Karpas-422 (cell line): ENCODE results near the gene WDFY1. TPM values are rescaled to one million over a fixed set of nuclear protein-coding genes. Genes with fewer than 3 reads are reported as not detected.

Experiments used
- DNase-seq: peaks from one replicate; pipeline ENCODE4 v3.0.0-alpha.2; 2015
- H2AFZ ChIP-seq: fragments of 200-600 bp; sonication (generic); 2 replicates; pipeline ENCODE4 v1.6.1; 2014; ENCODE audit warnings: antibody characterized with exemption, low read length, mixed read lengths
- H3K27ac ChIP-seq: fragments of 200-600 bp; sonication (generic); 2 replicates; pipeline ENCODE4 v1.5.1; 2014; ENCODE audit warnings: mild to moderate bottlenecking, low read length, moderate library complexity
- H3K27me3 ChIP-seq: fragments of 200-600 bp; sonication (generic); 2 replicates; pipeline ENCODE4 v1.6.1; 2014; ENCODE audit warnings: low read length, mixed read lengths
- H3K36me3 ChIP-seq: fragments of 200-600 bp; sonication (generic); 2 replicates; pipeline ENCODE4 v1.6.1; 2014; ENCODE audit warnings: low read length, mixed read lengths; ENCODE audit not compliant: insufficient read depth
- H3K4me1 ChIP-seq: fragments of 200-600 bp; sonication (generic); 2 replicates; pipeline ENCODE4 v1.6.1; 2014; ENCODE audit warnings: mild to moderate bottlenecking, low read length, mixed read lengths
- H3K4me2 ChIP-seq: fragments of 200-600 bp; sonication (generic); 2 replicates; pipeline ENCODE4 v1.6.1; 2014; ENCODE audit warnings: low read length, low read depth, mild to moderate bottlenecking; ENCODE audit not compliant: poor library complexity, severe bottlenecking
- H3K4me3 ChIP-seq: fragments of 200-600 bp; sonication (generic); 2 replicates; pipeline ENCODE4 v1.5.1; 2014; ENCODE audit warnings: mild to moderate bottlenecking, antibody characterized with exemption, low read length, mixed read lengths
- H3K79me2 ChIP-seq: fragments of 200-600 bp; sonication (generic); 2 replicates; pipeline ENCODE4 v1.6.1; 2014; ENCODE audit warnings: mild to moderate bottlenecking, low read length, mixed read lengths
- H3K9ac ChIP-seq: fragments of 200-600 bp; sonication (generic); 2 replicates; pipeline ENCODE4 v1.6.0; 2014; ENCODE audit warnings: low read length
- H3K9me2 ChIP-seq: fragments of 200-600 bp; sonication (generic), shearing (Covaris generic); replicated peaks from 2 replicates; pipeline ENCODE4 v1.6.0; 2014; ENCODE audit warnings: mild to moderate bottlenecking, low read length, moderate library complexity; ENCODE audit not compliant: insufficient read depth
- H3K9me3 ChIP-seq: fragments of 300-700, 200-600 bp; sonication (generic); 2 replicates; pipeline ENCODE4 v1.6.1; 2014; ENCODE audit warnings: low read length, mixed read lengths
- H4K20me1 ChIP-seq: fragments of 200-600 bp; sonication (generic); 2 replicates; pipeline ENCODE4 v1.6.1; 2014; ENCODE audit warnings: mild to moderate bottlenecking, antibody characterized with exemption, low read length, low read depth; ENCODE audit not compliant: insufficient read depth
- total RNA-seq: library from RNA; depleted of rRNA; stranded (reverse); fragments of >200 nt; shearing (Covaris generic); gene quantifications from 2 replicates; pipeline ENCODE4 v1.2.3, GENCODE V29; 2014; ENCODE audit warnings: low replicate concordance

The WDFY1 gene
- total RNA-seq, 1 experiment from 2014 or later: 34.7 TPM

- no peak overlapping the region for H3K4me2 ChIP-seq
These were observed 35.2 kb upstream of the WDFY1 start for GRCh38 chr2:223980397-223980735.

GRCh38 chr2:223979730-223980396 lies 34.7 kb upstream of the WDFY1 start:
- Histone ChIP-seq H3K79me2 (no peaks in the 10 kb centered on the region), H3K9ac (no peak overlapping the region), H3K9me3 (no peaks in the 10 kb centered on the region), H3K4me1 (no peaks in the 10 kb centered on the region), H3K27ac (no peak overlapping the region), H3K9me2 (no peaks in the 10 kb centered on the region), H4K20me1 (no peaks in the 10 kb centered on the region), H3K4me3 (no peak overlapping the region), H2AFZ (no peak overlapping the region), H3K4me2 (no peak overlapping the region), H3K36me3 (no peaks in the 10 kb centered on the region), H3K27me3 (no peaks in the 10 kb centered on the region)
- no peak for DNase-seq

More at GRCh38 chr2:223980397-223980735, 35.2 kb upstream of the WDFY1 start:
- Histone ChIP-seq H3K4me3 (no peak overlapping the region), H3K9ac (no peak overlapping the region), H3K9me2 (no peaks in the 10 kb centered on the region), H3K79me2 (no peaks in the 10 kb centered on the region), H3K4me1 (no peaks in the 10 kb centered on the region), H4K20me1 (no peaks in the 10 kb centered on the region), H3K36me3 (no peaks in the 10 kb centered on the region), H3K27me3 (no peaks in the 10 kb centered on the region), H3K9me3 (no peaks in the 10 kb centered on the region), H2AFZ (no peak overlapping the region), H3K27ac (no peak overlapping the region)
- DNase-seq: no peak

DNA sequence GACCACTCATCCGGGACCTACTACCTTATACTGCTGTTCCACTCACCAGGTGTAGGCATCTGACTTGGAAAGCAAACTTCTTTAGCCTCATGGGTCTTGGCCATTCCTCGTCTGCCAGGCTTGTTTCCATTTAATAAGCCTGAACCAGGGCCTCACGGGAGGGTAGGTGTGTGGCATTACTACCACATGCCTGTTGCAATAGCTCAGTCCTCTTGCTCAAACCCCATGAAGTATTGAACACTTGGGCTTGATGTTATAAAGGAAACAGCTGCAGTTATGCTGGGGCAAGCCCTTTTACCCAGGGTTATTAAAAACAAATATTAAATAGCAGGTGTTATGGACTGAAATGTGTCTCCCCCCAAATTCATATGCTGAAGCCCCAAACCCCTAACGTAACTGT lies 33.3 kb upstream of the WDFY1 start:
- Histone ChIP-seq H3K4me2 (no peak overlapping the region), H3K9me3 (no peaks in the 10 kb centered on the region), H3K79me2 (no peaks in the 10 kb centered on the region), H3K4me1 (no peaks in the 10 kb centered on the region), H2AFZ (no peak overlapping the region), H3K27me3 (no peaks in the 10 kb centered on the region), H3K4me3 (no peak overlapping the region), H4K20me1 (no peaks in the 10 kb centered on the region), H3K9me2 (no peaks in the 10 kb centered on the region), H3K9ac (no peak overlapping the region), H3K27ac (no peak overlapping the region), H3K36me3 (no peaks in the 10 kb centered on the region)
- DNase-seq: no peak

- DNase-seq: no peak
- no peaks in the 10 kb centered on the region for H4K20me1 ChIP-seq
- no peaks in the 10 kb centered on the region for H3K36me3 ChIP-seq
- no peaks in the 10 kb centered on the region for H3K4me1 ChIP-seq
- H3K4me2 ChIP-seq: no peak overlapping the region
- no peak overlapping the region for H3K9ac ChIP-seq
- no peaks in the 10 kb centered on the region for H3K9me3 ChIP-seq
- no peak overlapping the region for H3K27ac ChIP-seq
- no peaks in the 10 kb centered on the region for H3K79me2 ChIP-seq
- no peak overlapping the region for H3K4me3 ChIP-seq
- no peak overlapping the region for H2AFZ ChIP-seq
- H3K27me3 ChIP-seq: no peaks in the 10 kb centered on the region
- no peaks in the 10 kb centered on the region for H3K9me2 ChIP-seq
These were observed 31.6 kb upstream of the WDFY1 start for GRCh38 chr2:223976635-223977226.

DNA sequence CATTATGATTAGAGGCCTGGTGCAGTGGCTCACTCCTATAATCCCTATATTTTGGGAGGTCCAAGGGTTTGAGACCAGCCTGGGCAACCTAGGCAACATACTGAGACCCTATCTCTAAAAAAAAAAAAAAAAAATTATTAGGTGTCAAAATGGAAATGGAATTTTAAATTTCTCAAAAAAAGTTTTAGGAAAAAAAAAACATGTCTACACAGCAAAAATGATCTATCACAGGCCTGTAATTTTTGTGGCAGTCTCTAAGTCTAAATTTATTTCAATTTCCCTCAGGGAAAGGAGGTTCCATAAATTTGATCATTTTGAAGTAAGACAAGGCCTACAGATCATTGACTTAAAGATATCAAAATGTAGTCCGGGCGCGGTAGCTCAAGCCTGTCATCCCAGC lies 28.5 kb upstream of the WDFY1 start:
- H3K9ac ChIP-seq: no peak overlapping the region
- DNase-seq: no peak
- no peaks in the 10 kb centered on the region for H3K79me2 ChIP-seq
- H3K9me3 ChIP-seq: no peaks in the 10 kb centered on the region
- H2AFZ ChIP-seq: no peak overlapping the region
- H3K9me2 ChIP-seq: no peaks in the 10 kb centered on the region
- H3K4me1 ChIP-seq: peaks cover 6% of the 10 kb centered on the region
- no peaks in the 10 kb centered on the region for H3K36me3 ChIP-seq
- no peak overlapping the region for H3K4me2 ChIP-seq
- H3K4me3 ChIP-seq: no peak overlapping the region
- no peaks in the 10 kb centered on the region for H3K27me3 ChIP-seq
- no peaks in the 10 kb centered on the region for H4K20me1 ChIP-seq
- H3K27ac ChIP-seq: no peak overlapping the region

GRCh38 chr2:223972656-223973102 lies 27.5 kb upstream of the WDFY1 start:
- Histone ChIP-seq H3K36me3 (peaks cover 4% of the 10 kb centered on the region; the same call in 1 of the 2 replicates), H3K4me1 (peaks cover 6% of the 10 kb centered on the region), H3K9ac (no peak overlapping the region), H3K4me2 (no peak overlapping the region), H3K27me3 (no peaks in the 10 kb centered on the region), H2AFZ (no peak overlapping the region), H3K4me3 (no peak overlapping the region), H3K79me2 (no peaks in the 10 kb centered on the region), H3K9me3 (no peaks in the 10 kb centered on the region), H3K9me2 (no peaks in the 10 kb centered on the region), H4K20me1 (no peaks in the 10 kb centered on the region), H3K27ac (no peak overlapping the region)
- DNase-seq: no peak

DNA sequence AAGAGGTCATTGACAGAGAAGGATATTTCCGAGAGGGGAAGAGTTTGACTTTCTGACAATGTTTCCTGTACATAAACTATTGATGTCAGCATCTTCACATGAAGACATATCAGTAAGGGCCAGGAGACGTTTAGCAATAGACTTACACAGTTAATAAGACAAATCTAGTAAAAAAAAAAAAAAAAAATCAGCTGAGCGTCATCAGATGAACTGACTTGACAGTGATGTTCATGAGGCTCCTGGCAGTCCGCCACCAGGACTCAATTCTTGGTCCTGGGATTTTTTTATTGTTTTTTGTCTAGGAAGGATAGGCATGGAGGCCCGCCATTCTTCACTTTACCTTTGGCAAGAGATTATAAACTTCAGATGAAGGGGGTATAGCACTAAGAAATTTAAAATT lies 26.6 kb upstream of the WDFY1 start:
- H3K4me3 ChIP-seq: no peak overlapping the region
- peaks cover 5% of the 10 kb centered on the region; the same call in 1 of the 2 replicates for H3K36me3 ChIP-seq
- H3K27ac ChIP-seq: no peak overlapping the region
- no peak overlapping the region for H3K4me2 ChIP-seq
- H3K9me2 ChIP-seq: no peaks in the 10 kb centered on the region
- no peak for DNase-seq
- no peak overlapping the region for H2AFZ ChIP-seq
- H3K4me1 ChIP-seq: peaks cover 6% of the 10 kb centered on the region
- no peaks in the 10 kb centered on the region for H3K27me3 ChIP-seq
- H3K79me2 ChIP-seq: no peaks in the 10 kb centered on the region
- no peaks in the 10 kb centered on the region for H4K20me1 ChIP-seq
- H3K9ac ChIP-seq: no peak overlapping the region
- no peaks in the 10 kb centered on the region for H3K9me3 ChIP-seq

GRCh38 chr2:223970343-223971128 lies 25.4 kb upstream of the WDFY1 start:
- no peak overlapping the region for H3K9ac ChIP-seq
- no peaks in the 10 kb centered on the region for H3K9me2 ChIP-seq
- H3K27me3 ChIP-seq: no peaks in the 10 kb centered on the region
- H3K9me3 ChIP-seq: no peaks in the 10 kb centered on the region
- H3K4me1 ChIP-seq: peaks cover 6% of the 10 kb centered on the region
- DNase-seq: peak; percentile 88
- H2AFZ ChIP-seq: no peak overlapping the region
- no peaks in the 10 kb centered on the region for H3K79me2 ChIP-seq
- no peak overlapping the region for H3K4me2 ChIP-seq
- H3K27ac ChIP-seq: no peak overlapping the region
- H3K4me3 ChIP-seq: no peak overlapping the region
- H4K20me1 ChIP-seq: no peaks in the 10 kb centered on the region
- H3K36me3 ChIP-seq: peaks cover 9% of the 10 kb centered on the region; the same call in 1 of the 2 replicates
